HG03066 (cell line): ENCODE results near the gene SEMA3D.

Source experiments
- ATAC-seq: cut with Tn5 transposase; IDR thresholded peaks from one replicate; pipeline ENCODE4 v1.9.1; 2021; ENCODE audit warnings: low read depth; ENCODE audit not compliant: unreplicated experiment

Gene SEMA3D

GRCh38 chr7:85090143-85090542, 96.7 kb downstream of the SEMA3D start:
- ATAC-seq, result no peak

GRCh38 chr7:85081846-85082245, 105.0 kb downstream of the SEMA3D start:
- ATAC-seq, result no peak

GRCh38 chr7:85081392-85081791, 105.5 kb downstream of the SEMA3D start:
- no peak for ATAC-seq

- ATAC-seq, result no peak
Observed at GRCh38 chr7:85079434-85079833, 107.4 kb downstream of the SEMA3D start.

- ATAC-seq, result no peak
Observed at GRCh38 chr7:85078181-85078580, 108.7 kb downstream of the SEMA3D start.

- ATAC-seq, result no peak
Observed at GRCh38 chr7:85075864-85076263, 111.0 kb downstream of the SEMA3D start.

GRCh38 chr7:85074992-85075391, 111.9 kb downstream of the SEMA3D start:
- ATAC-seq, result no peak

GRCh38 chr7:85074016-85074415, 112.8 kb downstream of the SEMA3D start:
- no peak for ATAC-seq

GRCh38 chr7:85070967-85071628, 115.8 kb downstream of the SEMA3D start:
- ATAC-seq, result no peak

- ATAC-seq, result no peak
Observed at GRCh38 chr7:85068799-85069198, 118.1 kb downstream of the SEMA3D start.

GRCh38 chr7:85067371-85067770, 119.5 kb downstream of the SEMA3D start:
- no peak for ATAC-seq

GRCh38 chr7:85065888-85066485, 120.9 kb downstream of the SEMA3D start:
- ATAC-seq, result no peak

- no peak for ATAC-seq
Observed at GRCh38 chr7:85065306-85065705, 121.5 kb downstream of the SEMA3D start.

- no peak for ATAC-seq
Observed at GRCh38 chr7:85062651-85063050, 124.2 kb downstream of the SEMA3D start.

GRCh38 chr7:85061456-85061855, 125.4 kb downstream of the SEMA3D start:
- ATAC-seq, result no peak

GRCh38 chr7:85060696-85061095, 126.2 kb downstream of the SEMA3D start:
- ATAC-seq, result no peak

GRCh38 chr7:85055906-85056305, 130.9 kb downstream of the SEMA3D start:
- ATAC-seq, result no peak

GRCh38 chr7:85055196-85055595, 131.7 kb downstream of the SEMA3D start:
- ATAC-seq, result no peak

- ATAC-seq, result no peak
Observed at GRCh38 chr7:85054306-85054705, 132.6 kb downstream of the SEMA3D start.

GRCh38 chr7:85052894-85053293, 134.0 kb downstream of the SEMA3D start:
- no peak for ATAC-seq

- no peak for ATAC-seq
Observed at GRCh38 chr7:85052056-85052737, 134.7 kb downstream of the SEMA3D start.

GRCh38 chr7:85046534-85046933, 140.3 kb downstream of the SEMA3D start:
- no peak for ATAC-seq
